Suprapubic skin (tissue), 4 donors: ENCODE data around the gene CPHXL. TPM values are rescaled to one million over a fixed set of nuclear protein-coding genes. Genes with fewer than 3 reads are reported as not detected.
A peak's percentile ranks its signal among the peaks of the same experiment; 100 is the strongest.

Experiments used
- DNase-seq, 2 donors: peaks; one replicate each; pipeline ENCODE4 v3.0.0-alpha.2; 2019; ENCODE audit warnings: low spot score in 2 of 2
- H3K27ac ChIP-seq: fragments of 200-600 bp; sonication (generic); one replicate; pipeline ENCODE4 v1.5.1; 2019
- H3K27me3 ChIP-seq: fragments of 200-600 bp; sonication (generic); one replicate; pipeline ENCODE4 v1.5.1; 2019
- H3K36me3 ChIP-seq: fragments of 200-600 bp; sonication (generic); one replicate; pipeline ENCODE4 v1.5.1; 2019
- H3K4me1 ChIP-seq: fragments of 200-600 bp; sonication (generic); one replicate; pipeline ENCODE4 v1.5.1; 2019
- H3K4me3 ChIP-seq: fragments of 200-600 bp; sonication (generic); one replicate; pipeline ENCODE4 v1.5.1; 2019; ENCODE audit warnings: mild to moderate bottlenecking
- H3K9me3 ChIP-seq: fragments of 200-600 bp; sonication (generic); one replicate; pipeline ENCODE4 v1.5.1; 2019
- EP300 ChIP-seq: sonication (generic); formaldehyde crosslinking; IDR thresholded peaks from one replicate; pipeline ENCODE4 v1.6.1; 2017; ENCODE audit warnings: antibody characterized with exemption
- POLR2A ChIP-seq, 2 donors: fragments of 450-650 bp; IDR thresholded peaks; one replicate each; pipeline ENCODE4 v1.6.1; 2017; ENCODE audit warnings: antibody characterized with exemption in 2 of 2, mild to moderate bottlenecking in 2 of 2, moderate library complexity in 2 of 2
- POLR2AphosphoS5 ChIP-seq, 3 donors: sonication (generic); formaldehyde crosslinking; IDR thresholded peaks; one replicate each; pipeline ENCODE4 v1.6.1; 2017; ENCODE audit warnings: antibody characterized with exemption in 3 of 3
- WGBS: methylation state at CpG from one replicate; pipeline ENCODE4 v1.1.5; 2018; 5-methylcytosine and 5-hydroxymethylcytosine counted together
- total RNA-seq, 4 donors: library from RNA; depleted of rRNA; stranded (reverse); fragments of >200 nt; gene quantifications; one replicate each; pipeline ENCODE4 v1.1.0, GENCODE V29; 2016
- TF ChIP-seq, protein P1 (sequence below), 2 donors: fragments of 200-600 bp in 1 of 2; fragments of 450-650 bp in 1 of 2; sonication (generic) in 1 of 2; IDR thresholded peaks; one replicate each; pipeline ENCODE4 v1.5.1; 2016 to 2019; ENCODE audit warnings: antibody characterized with exemption in 2 of 2, mild to moderate bottlenecking in 1 of 2, moderate library complexity in 1 of 2

Gene CPHXL
- total RNA-seq, result not detected

GRCh38 chr16:75726390-75726789 is at the start of gene CPHXL:
Gene CPHXL (minus strand): TSS chr16:75726490. CDS start chr16:75726442, 48 bp downstream.
- DNase-seq, result no peak
- TF ChIP-seq POLR2A (IDR thresholded peaks at IDR 0.05) (no peak), EP300 (no peak), POLR2AphosphoS5 (IDR thresholded peaks at IDR 0.05) (no peak)
- TF ChIP-seq, protein P1, sequence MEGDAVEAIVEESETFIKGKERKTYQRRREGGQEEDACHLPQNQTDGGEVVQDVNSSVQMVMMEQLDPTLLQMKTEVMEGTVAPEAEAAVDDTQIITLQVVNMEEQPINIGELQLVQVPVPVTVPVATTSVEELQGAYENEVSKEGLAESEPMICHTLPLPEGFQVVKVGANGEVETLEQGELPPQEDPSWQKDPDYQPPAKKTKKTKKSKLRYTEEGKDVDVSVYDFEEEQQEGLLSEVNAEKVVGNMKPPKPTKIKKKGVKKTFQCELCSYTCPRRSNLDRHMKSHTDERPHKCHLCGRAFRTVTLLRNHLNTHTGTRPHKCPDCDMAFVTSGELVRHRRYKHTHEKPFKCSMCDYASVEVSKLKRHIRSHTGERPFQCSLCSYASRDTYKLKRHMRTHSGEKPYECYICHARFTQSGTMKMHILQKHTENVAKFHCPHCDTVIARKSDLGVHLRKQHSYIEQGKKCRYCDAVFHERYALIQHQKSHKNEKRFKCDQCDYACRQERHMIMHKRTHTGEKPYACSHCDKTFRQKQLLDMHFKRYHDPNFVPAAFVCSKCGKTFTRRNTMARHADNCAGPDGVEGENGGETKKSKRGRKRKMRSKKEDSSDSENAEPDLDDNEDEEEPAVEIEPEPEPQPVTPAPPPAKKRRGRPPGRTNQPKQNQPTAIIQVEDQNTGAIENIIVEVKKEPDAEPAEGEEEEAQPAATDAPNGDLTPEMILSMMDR (IDR thresholded peaks at IDR 0.05), result no peak
- 94% methylated on average over 5 of the region's 5 CpGs for WGBS

DNA sequence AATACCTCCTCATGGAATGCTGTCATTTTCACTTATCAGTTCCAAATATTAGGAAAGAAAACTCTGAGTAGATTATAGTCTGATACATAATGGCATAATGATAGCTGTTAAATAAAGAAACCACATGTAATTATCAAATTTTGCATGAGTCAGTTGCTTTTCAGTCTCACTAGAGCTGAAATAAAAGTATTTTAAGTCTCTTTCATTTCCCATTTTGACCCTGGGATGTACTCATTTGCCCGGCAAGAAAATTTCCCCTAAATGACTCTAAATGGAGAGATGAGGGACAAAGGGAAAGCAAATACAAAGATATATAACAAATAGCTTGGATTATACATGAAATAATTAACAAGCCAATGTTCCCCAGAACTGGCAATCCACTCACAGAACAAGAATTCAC is 47.9 kb upstream of the CPHXL start:
- no peak overlapping the region for H3K27ac ChIP-seq
- H3K4me1 ChIP-seq, result no peaks in the 10 kb centered on the region
- no peaks in the 10 kb centered on the region for H3K36me3 ChIP-seq
- no peak overlapping the region for H3K4me3 ChIP-seq
- TF ChIP-seq POLR2A (IDR thresholded peaks at IDR 0.05), result no peak
- TF ChIP-seq EP300, result no peak
- TF ChIP-seq, protein P1 (IDR thresholded peaks at IDR 0.05), result no peak
- no peak for TF ChIP-seq POLR2AphosphoS5 (IDR thresholded peaks at IDR 0.05)
- H3K27me3 ChIP-seq, result no peaks in the 10 kb centered on the region
- H3K9me3 ChIP-seq, result no peaks in the 10 kb centered on the region
- 55% methylated on average over 1 of the region's 1 CpG for WGBS
- DNase-seq, result no peak

More at GRCh38 chr16:75726390-75726789, at the start of gene CPHXL:
- Histone ChIP-seq H3K27me3 (no peaks in the 10 kb centered on the region), H3K4me3 (no peak within 1 kb of the TSS), H3K36me3 (no peaks in the 10 kb centered on the region), H3K4me1 (no peaks in the 10 kb centered on the region), H3K9me3 (peaks cover 5% of the 10 kb centered on the region), H3K27ac (no peak within 1 kb of the TSS)

GRCh38 chr16:75770051-75770450 is 43.8 kb upstream of the CPHXL start:
- Histone ChIP-seq H3K27ac (no peak overlapping the region), H3K27me3 (no peaks in the 10 kb centered on the region), H3K4me3 (no peak overlapping the region), H3K4me1 (no peaks in the 10 kb centered on the region), H3K9me3 (no peaks in the 10 kb centered on the region), H3K36me3 (no peaks in the 10 kb centered on the region)
- TF ChIP-seq, protein P1 (IDR thresholded peaks at IDR 0.05), result no peak
- TF ChIP-seq EP300, result no peak
- no peak for TF ChIP-seq POLR2AphosphoS5 (IDR thresholded peaks at IDR 0.05)
- TF ChIP-seq POLR2A (IDR thresholded peaks at IDR 0.05), result no peak
- no peak for DNase-seq

DNA sequence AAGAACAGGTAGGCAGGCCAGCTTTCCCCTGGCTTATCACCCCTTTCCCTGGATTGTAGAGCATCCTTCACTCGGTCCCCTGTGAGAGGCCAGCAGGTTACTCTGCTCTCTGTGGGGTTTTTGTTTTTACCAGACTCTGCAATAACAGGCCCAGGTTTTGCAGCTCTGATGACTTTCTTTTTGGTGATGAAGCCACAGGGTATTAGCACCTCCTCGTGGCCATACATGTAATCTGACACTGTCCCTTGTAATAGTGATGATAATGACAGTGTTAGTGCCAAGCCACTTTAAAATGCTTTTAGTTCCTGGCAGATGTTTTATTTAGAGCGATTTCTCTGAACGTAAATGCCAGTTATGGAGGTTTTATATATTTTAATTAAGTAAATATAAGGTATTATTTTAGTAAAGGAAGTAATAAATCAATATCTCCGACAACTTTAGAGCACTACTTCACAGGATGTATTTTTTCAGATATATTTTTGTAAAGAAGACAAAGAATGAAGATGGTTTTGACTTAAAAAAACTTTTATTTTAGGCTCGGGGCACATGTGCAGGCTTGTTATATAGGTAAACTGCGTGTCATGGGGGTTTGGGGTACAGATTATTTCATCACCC is 38.0 kb upstream of the CPHXL start:
- Histone ChIP-seq H3K4me1 (no peaks in the 10 kb centered on the region), H3K27ac (no peak overlapping the region), H3K9me3 (no peaks in the 10 kb centered on the region), H3K27me3 (no peaks in the 10 kb centered on the region), H3K4me3 (no peak overlapping the region), H3K36me3 (no peaks in the 10 kb centered on the region)
- DNase-seq, result no peak
- TF ChIP-seq, protein P1 (IDR thresholded peaks at IDR 0.05), result peak; percentile 35 to 77
- TF ChIP-seq POLR2A (IDR thresholded peaks at IDR 0.05), result no peak
- 18% methylated on average over 7 of the region's 7 CpGs for whole genome bisulfite sequencing

GRCh38 chr16:75763204-75763603 is 36.9 kb upstream of the CPHXL start:
- TF ChIP-seq EP300, result no peak
- TF ChIP-seq POLR2A (IDR thresholded peaks at IDR 0.05), result no peak
- TF ChIP-seq, protein P1 (IDR thresholded peaks at IDR 0.05), result no peak
- TF ChIP-seq POLR2AphosphoS5 (IDR thresholded peaks at IDR 0.05), result no peak
- Histone ChIP-seq H3K36me3 (no peaks in the 10 kb centered on the region), H3K27ac (no peak overlapping the region), H3K9me3 (no peaks in the 10 kb centered on the region), H3K4me3 (no peak overlapping the region), H3K27me3 (no peaks in the 10 kb centered on the region), H3K4me1 (no peaks in the 10 kb centered on the region)
- DNase-seq, result no peak
- WGBS, result 88% methylated on average over 3 of the region's 3 CpGs
